HG03135 (cell line): ENCODE results near the gene NTRK3.
A peak's percentile ranks its signal among the peaks of the same experiment; 100 is the strongest.

Experiments used
- ATAC-seq: cut with Tn5 transposase; IDR thresholded peaks from one replicate; pipeline ENCODE4 v1.9.1; 2021; ENCODE audit warnings: mild to moderate bottlenecking, moderate library complexity; ENCODE audit not compliant: unreplicated experiment

The NTRK3 gene

DNA sequence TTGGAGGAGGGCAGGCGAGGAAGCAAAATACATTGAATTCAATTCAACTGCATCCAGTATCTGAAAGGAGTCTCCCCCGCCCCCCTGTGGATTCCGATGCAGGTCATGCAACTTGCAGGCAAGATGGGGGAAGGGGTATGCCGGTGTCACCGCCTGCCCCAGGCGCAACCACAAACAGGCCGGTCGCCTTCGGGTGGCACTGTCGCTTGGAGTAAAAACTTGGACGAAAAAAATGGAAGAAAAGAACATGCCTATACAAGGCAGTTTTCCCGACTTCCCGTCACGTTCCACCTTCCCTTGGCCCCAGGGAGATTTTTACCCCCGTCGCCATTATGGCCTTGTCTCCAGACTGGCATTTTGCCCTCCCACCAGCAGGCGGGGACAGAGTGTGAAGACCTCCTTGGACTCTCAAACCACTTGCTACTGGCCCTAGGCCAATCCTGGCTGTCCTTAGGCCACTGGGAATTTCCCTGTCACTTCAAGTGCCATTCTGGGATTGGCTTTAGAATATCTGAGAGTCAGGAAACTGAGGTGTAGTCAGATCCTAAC lies 1.6 kb upstream of the NTRK3 start:
- ATAC-seq, result no peak

GRCh38 chr15:88257311-88258092 lies 963 bp upstream of the NTRK3 start:
- no peak for ATAC-seq

GRCh38 chr15:88255484-88256278 lies 858 bp downstream of the NTRK3 start:
- no peak for ATAC-seq

DNA sequence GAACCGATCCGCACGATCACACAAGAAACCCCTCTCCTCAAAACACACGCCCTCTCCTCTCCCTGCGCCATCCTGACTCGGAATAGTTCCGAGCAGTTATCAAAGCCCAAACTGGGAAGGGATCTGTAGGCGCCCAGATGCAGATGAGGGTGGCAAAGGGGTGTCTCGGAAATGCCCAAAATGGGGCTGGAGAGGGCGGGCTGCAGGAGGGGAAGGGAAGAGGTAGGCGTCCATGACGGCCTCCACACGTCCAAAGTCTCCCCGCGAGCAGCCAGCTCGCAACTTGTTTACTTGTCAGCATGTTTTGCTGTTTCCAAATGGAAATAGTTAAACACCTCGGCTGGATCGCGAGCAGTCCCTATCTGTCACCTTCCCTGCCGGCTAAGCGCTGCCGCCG lies 1.5 kb downstream of the NTRK3 start:
- ATAC-seq, result no peak

DNA sequence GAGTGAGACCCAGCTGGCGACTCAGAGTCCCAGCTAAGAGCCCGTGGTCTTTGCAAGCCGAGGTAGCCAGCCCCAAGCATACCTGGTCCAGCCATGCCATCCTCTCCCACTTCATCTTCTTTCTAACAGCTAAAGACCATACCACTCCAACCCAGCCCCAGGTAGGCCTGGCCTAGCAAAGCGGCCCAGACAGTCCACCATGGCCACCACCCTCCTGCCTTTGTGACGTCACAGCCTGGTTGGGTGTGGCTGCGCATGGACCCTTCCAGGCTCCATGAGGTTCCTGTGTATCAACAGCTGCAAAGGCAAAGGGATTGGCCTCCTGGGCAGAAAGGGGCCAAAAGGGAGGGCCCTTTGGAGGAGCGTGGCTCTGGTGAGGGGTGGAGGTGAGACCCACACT lies 4.1 kb downstream of the NTRK3 start:
- ATAC-seq, result no peak

GRCh38 chr15:88250826-88251225 lies 5.7 kb downstream of the NTRK3 start:
- no peak for ATAC-seq

- no peak for ATAC-seq
Observed at GRCh38 chr15:88249220-88249619, 7.3 kb downstream of the NTRK3 start.

GRCh38 chr15:88247914-88248313 lies 8.6 kb downstream of the NTRK3 start:
- ATAC-seq, result no peak

- ATAC-seq, result peak; percentile 82
Observed at GRCh38 chr15:88246666-88247446, 9.7 kb downstream of the NTRK3 start.

GRCh38 chr15:88246081-88246480 lies 10.5 kb downstream of the NTRK3 start:
- no peak for ATAC-seq

DNA sequence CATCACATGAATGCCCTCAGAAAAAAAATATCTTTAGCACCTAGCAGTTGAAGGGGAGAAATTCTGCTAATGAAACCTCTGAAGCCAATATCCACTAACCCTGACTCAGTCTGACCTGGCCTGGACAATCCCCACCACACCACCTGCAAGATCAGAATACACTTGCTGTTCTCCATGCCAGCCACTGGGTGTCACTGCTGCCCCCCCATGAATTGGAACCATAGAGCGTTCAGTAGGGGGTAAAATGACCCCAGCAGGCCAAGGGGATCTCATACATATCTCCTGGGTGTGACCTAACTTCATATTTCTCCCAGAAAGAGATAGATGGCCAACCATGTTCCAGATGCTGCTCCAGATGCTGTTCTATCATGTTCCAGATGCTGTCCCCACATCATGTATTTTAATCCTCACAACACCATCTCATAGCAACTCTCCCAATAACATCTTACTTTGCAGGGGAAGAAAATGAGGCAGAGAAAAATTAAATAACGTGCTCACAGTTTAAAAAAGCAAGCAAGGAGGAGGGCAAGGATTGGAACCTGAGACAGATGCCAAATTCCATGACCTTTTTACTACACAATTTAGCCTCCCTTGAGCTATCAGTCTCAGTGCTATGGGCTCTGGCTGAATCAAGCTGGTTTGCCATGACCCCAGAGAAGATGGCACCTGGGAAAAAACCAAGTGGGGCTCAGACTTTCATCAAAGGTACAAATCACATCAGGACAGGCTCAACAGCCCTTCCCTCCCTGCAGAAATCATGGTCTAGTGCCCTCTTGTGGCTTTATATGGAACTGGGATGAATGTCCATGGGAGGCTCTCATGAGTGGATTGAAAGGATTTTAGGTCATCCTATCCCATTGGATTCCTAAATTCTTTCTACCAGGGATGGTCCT lies 12.4 kb downstream of the NTRK3 start:
- no peak for ATAC-seq

DNA sequence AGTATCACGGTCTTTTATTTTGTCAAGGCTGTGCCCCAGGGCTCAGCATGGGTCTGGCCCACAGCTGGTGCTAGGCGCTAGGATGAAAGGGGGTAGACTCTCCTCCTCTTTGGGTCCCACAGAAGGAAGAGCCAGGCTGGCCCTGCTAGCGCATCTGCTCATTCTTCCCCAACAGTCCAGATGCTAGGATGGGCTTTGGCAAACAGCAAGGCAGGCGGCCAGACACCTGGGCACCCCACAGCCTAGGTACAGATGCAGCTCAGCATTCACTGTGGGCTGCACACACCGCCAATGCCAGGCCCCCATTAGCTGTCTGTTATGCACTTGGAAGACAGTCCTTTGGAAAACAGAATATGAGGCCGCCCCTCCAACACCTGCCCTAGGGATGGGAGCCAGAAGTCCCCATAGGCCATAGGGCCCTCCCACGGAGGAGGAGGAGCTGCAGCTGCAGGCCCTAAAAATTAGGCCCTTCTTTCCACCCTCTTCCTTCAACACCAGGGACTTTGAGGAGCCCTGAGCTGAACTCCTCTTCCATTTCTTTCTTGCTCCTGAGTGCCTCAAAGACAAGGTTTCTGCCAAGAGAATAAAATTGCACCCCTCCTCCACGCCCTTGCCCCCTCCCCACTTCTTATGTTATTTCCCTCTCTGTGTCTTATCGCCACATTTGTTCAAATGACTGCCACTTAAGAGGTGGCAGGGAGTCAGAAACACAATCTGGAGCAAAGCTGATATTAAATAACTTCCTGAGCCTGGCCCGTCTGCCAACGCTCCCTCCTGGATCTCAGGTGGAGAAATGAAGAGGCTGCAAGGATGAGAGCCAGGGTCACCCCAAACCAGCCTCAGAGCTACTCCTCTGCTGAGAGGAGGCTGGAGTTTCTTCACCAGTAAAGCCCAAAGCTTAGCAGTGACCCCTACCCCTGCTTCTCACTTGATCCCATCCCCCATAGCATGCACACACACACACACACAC lies 13.7 kb downstream of the NTRK3 start:
- no peak for ATAC-seq

- no peak for ATAC-seq
Observed at GRCh38 chr15:88241461-88241860, 15.1 kb downstream of the NTRK3 start.

DNA sequence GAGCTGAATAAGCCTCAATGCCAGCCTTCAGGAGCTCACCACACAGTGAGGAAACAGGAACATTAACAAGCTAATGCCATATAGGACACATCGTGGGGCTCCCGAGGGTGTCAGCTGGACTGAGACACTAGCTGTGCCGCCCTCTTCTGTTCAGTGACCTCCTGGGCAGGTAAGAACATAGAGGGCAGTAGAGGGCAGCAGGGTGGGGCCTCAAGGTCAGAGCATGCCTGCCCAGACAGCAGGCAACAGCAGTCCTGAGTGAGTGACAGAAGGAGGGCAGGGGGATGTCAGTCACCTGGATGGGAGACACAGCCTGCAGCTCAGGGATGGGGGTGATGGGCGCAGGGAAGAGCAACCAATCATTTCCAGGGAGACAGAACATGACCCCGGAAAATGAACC lies 15.5 kb downstream of the NTRK3 start:
- no peak for ATAC-seq

- ATAC-seq, result no peak
Observed at GRCh38 chr15:88239594-88239993, 16.9 kb downstream of the NTRK3 start.

DNA sequence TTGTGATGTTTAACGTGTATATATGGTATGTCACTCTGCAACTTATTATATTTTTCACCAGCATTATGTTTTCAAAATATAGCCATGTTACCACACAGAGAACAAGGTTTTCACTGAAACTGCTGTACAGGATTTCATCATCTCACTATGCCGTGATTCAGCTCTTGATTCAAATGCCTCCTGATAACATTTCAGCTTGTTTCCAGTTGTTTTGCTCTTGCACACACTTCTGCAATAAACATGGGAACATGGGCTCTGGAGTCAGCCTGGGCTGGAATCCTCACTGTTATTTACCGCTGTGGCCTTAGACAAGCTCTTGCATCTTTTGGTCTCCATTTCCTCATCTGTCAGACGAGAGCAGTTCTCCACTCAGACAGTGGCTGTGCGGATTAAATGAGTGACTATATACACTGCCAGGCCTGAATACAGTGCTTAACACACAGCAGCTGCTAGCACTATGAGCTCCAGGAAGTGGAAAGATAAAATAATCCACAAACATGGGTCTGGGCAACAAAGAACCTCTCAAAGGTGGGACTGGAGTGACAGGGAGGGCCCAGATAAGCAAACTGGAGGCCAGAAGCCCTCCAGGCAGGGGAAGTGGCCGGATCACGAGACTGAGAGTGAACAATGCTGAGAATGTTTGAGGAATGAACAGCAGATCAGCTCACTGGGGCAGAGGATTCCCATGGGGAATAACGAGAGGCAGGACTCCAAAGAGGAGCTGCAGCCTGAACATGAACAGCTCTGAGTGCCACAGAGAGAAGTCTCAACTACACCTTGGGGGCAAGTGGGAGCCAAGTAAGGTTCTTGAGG lies 17.7 kb downstream of the NTRK3 start:
- no peak for ATAC-seq

GRCh38 chr15:88234711-88235110 lies 21.8 kb downstream of the NTRK3 start:
- no peak for ATAC-seq

DNA sequence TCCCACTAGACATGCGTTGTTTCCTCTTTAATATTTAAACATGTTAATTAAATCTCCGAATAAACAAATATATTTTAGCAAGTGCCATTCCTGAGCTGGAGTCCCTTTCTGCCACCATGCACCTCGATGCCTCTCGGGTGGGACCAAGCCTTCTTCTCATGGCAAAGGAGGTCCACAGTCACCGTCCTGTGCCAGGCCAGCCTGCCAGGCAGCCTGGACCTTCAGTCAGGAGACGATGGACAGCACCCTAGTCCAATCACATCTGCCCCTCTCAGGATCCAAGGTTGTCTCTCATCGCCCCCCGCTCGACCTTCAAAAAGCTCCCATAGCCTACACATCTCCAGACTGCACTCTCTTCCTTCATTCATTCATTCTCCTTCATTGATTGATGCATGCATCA lies 22.6 kb downstream of the NTRK3 start:
- ATAC-seq, result no peak
